ENCODE measurements around the gene NALCN.

The NALCN gene

DNA sequence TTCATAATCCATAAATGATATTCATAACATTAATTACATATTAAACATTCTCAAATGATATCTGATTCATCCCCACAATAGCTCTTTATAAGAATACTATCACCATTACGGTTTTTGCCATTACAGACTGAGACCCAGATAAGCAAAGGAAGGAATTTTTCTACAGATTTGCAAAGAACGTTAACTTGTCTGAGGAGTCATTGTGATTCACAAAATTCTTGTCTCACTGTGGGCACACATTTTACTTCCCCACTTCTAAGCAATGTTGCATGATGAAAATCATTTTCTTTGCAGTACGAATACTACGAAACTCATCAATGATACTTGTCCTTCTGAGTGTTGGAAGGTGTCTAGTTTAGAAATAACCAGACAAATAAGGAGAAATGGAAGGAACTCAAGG, 70.1 kb downstream of the NALCN start:
- H3K4me2 ChIP-seq (ENCODE audit: low read depth, low read length, poor library complexity, severe bottlenecking) = no peak overlapping the region
- no peak for TF ChIP-seq EZH2phosphoT487 (conservative IDR thresholded peaks at IDR 0.05; ENCODE audit: low read length)
- TF ChIP-seq CTCF (IDR thresholded peaks at IDR 0.05; ENCODE audit: insufficient read depth, low read length, poor library complexity, severe bottlenecking) = no peak
- no peak overlapping the region for H3K27ac ChIP-seq (ENCODE audit: low read depth, low read length)
- H3K9me2 ChIP-seq (replicated peaks; ENCODE audit: insufficient read depth, low read length) = no peaks in the 10 kb centered on the region
- no peaks in the 10 kb centered on the region for H3K27me3 ChIP-seq (ENCODE audit: low read length)
- no peaks in the 10 kb centered on the region for H3F3A ChIP-seq (ENCODE audit: insufficient read depth)
- no peaks in the 10 kb centered on the region for H3K79me2 ChIP-seq (ENCODE audit: insufficient read depth, low read length)
- H3K4me3 ChIP-seq (ENCODE audit: insufficient read depth, low read length, poor library complexity, severe bottlenecking) = no peak overlapping the region
- H4K20me1 ChIP-seq (ENCODE audit: low read depth, low read length) = no peaks in the 10 kb centered on the region
- H2AFZ ChIP-seq (ENCODE audit: low read depth, low read length, severe bottlenecking) = no peak overlapping the region
- no peaks in the 10 kb centered on the region for H3K36me3 ChIP-seq (ENCODE audit: low read length)
- H3K9ac ChIP-seq (ENCODE audit: low read length) = no peak overlapping the region
- H3K9me3 ChIP-seq (ENCODE audit: insufficient read depth, low read length) = no peaks in the 10 kb centered on the region

- H3K9ac ChIP-seq (ENCODE audit: low read length) = no peak overlapping the region
- H2AFZ ChIP-seq (ENCODE audit: low read depth, low read length, severe bottlenecking) = no peak overlapping the region
- H3K4me3 ChIP-seq (ENCODE audit: insufficient read depth, low read length, poor library complexity, severe bottlenecking) = no peak overlapping the region
- H3K9me3 ChIP-seq (ENCODE audit: insufficient read depth, low read length) = no peaks in the 10 kb centered on the region
- H3K4me2 ChIP-seq (ENCODE audit: low read depth, low read length, poor library complexity, severe bottlenecking) = no peak overlapping the region
- no peaks in the 10 kb centered on the region for H3K9me2 ChIP-seq (replicated peaks; ENCODE audit: insufficient read depth, low read length)
- H3K36me3 ChIP-seq (ENCODE audit: low read length) = no peaks in the 10 kb centered on the region
- H3K27ac ChIP-seq (ENCODE audit: low read depth, low read length) = no peak overlapping the region
- H3K79me2 ChIP-seq (ENCODE audit: insufficient read depth, low read length) = no peaks in the 10 kb centered on the region
- no peaks in the 10 kb centered on the region for H3F3A ChIP-seq (ENCODE audit: insufficient read depth)
- no peaks in the 10 kb centered on the region for H4K20me1 ChIP-seq (ENCODE audit: low read depth, low read length)
- H3K27me3 ChIP-seq (ENCODE audit: low read length) = no peaks in the 10 kb centered on the region
- no peak for TF ChIP-seq CTCF (IDR thresholded peaks at IDR 0.05; ENCODE audit: insufficient read depth, low read length, poor library complexity, severe bottlenecking)
- no peak for TF ChIP-seq EZH2phosphoT487 (conservative IDR thresholded peaks at IDR 0.05; ENCODE audit: low read length)
Measured at GRCh38 chr13:101343128-101343787, 73.0 kb downstream of the NALCN start.

GRCh38 chr13:101341464-101341863, 74.8 kb downstream of the NALCN start:
- Histone ChIP-seq H3K27ac (ENCODE audit: low read depth, low read length) (no peak overlapping the region), H3K9me3 (ENCODE audit: insufficient read depth, low read length) (no peaks in the 10 kb centered on the region), H3K79me2 (ENCODE audit: insufficient read depth, low read length) (no peaks in the 10 kb centered on the region), H4K20me1 (ENCODE audit: low read depth, low read length) (no peaks in the 10 kb centered on the region), H3K36me3 (ENCODE audit: low read length) (no peaks in the 10 kb centered on the region), H3K4me3 (ENCODE audit: insufficient read depth, low read length, poor library complexity, severe bottlenecking) (no peak overlapping the region), H3K4me2 (ENCODE audit: low read depth, low read length, poor library complexity, severe bottlenecking) (no peak overlapping the region), H2AFZ (ENCODE audit: low read depth, low read length, severe bottlenecking) (no peak overlapping the region), H3K9ac (ENCODE audit: low read length) (no peak overlapping the region), H3K9me2 (replicated peaks; ENCODE audit: insufficient read depth, low read length) (no peaks in the 10 kb centered on the region), H3F3A (ENCODE audit: insufficient read depth) (no peaks in the 10 kb centered on the region), H3K27me3 (ENCODE audit: low read length) (no peaks in the 10 kb centered on the region)
- no peak for TF ChIP-seq CTCF (IDR thresholded peaks at IDR 0.05; ENCODE audit: insufficient read depth, low read length, poor library complexity, severe bottlenecking)
- TF ChIP-seq EZH2phosphoT487 (conservative IDR thresholded peaks at IDR 0.05; ENCODE audit: low read length) = no peak

Data from SU-DHL-6 (cell line).